HEK293 (cell line): ENCODE measurements around the gene TOM1L2.

Experiments used
- SETDB1 ChIP-seq: IDR thresholded peaks from one replicate; pipeline ENCODE4 v1.6.1; 2017; ENCODE audit warnings: mild to moderate bottlenecking, low read length, moderate library complexity, mixed read lengths; ENCODE audit not compliant: insufficient read length
- ZNF391 ChIP-seq: fragments of 450-650 bp; formaldehyde crosslinking; IDR thresholded peaks from 2 replicates; pipeline ENCODE4 v1.5.1; 2016; ENCODE audit warnings: low read depth, missing biosample characterization, missing genetic modification characterization, borderline replicate concordance
- ZNF501 ChIP-seq: fragments of 450-650 bp; formaldehyde crosslinking; IDR thresholded peaks from 2 replicates; pipeline ENCODE4 v1.5.1; 2016; ENCODE audit warnings: missing biosample characterization, missing genetic modification characterization
- ZNF600 ChIP-seq: fragments of 450-650 bp; formaldehyde crosslinking; IDR thresholded peaks from 2 replicates; pipeline ENCODE4 v1.5.1; 2016; ENCODE audit warnings: missing biosample characterization, missing genetic modification characterization
- ZNF776 ChIP-seq: fragments of 450-650 bp; formaldehyde crosslinking; IDR thresholded peaks from 2 replicates; pipeline ENCODE4 v1.5.0; 2017; ENCODE audit warnings: missing biosample characterization, missing genetic modification characterization, borderline replicate concordance
- ZXDB ChIP-seq: fragments of 450-650 bp; formaldehyde crosslinking; IDR thresholded peaks from 2 replicates; pipeline ENCODE4 v1.5.1; 2016; ENCODE audit warnings: missing biosample characterization, missing genetic modification characterization
- TF ChIP-seq, protein P1 (sequence below): fragments of 450-650 bp; formaldehyde crosslinking; IDR thresholded peaks from 2 replicates; pipeline ENCODE4 v1.5.1; 2016; ENCODE audit warnings: missing biosample characterization, missing genetic modification characterization
- TF ChIP-seq, protein P2 (sequence below): fragments of 450-650 bp; formaldehyde crosslinking; IDR thresholded peaks from 2 replicates; pipeline ENCODE4 v1.5.1; 2017; ENCODE audit warnings: missing biosample characterization, missing genetic modification characterization
- TF ChIP-seq, protein P3 (sequence below): fragments of 450-650 bp; formaldehyde crosslinking; IDR thresholded peaks from 2 replicates; pipeline ENCODE4 v1.5.1; 2016; ENCODE audit warnings: missing biosample characterization, missing genetic modification characterization, low read depth

DNA sequence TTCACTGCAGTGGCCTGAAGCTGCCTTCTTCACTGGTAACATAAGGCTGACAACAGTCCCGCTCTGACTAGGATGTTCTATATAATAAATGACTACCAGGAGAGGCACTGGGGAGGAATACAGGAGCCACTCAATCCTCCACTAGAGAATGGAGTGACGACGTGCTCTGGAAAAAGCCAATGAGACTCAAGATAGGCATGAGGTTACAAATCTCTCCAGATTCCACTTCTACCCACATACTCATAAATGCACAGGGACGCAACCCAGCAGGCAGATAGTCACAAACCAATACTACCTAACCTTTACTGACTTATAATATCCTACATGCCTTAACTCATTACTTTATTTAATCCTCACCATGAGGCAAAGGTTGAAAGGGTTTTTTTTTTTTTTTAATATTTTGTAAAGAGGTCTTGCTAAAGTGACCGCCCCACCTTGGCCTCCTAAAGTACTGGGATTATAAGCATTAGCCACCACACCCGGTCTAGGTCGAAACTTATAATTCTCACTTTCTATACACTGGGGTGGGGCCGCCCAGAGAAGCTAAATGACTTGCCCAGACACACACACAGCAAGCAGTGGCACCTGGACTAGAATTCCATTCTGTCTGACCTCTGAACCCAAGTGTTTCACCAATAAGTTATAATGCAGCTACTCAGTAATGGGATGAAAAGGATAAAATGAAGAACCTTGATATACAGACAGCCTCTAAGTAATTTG, 33.7 kb downstream of the TOM1L2 start:
- TF ChIP-seq, protein P1, sequence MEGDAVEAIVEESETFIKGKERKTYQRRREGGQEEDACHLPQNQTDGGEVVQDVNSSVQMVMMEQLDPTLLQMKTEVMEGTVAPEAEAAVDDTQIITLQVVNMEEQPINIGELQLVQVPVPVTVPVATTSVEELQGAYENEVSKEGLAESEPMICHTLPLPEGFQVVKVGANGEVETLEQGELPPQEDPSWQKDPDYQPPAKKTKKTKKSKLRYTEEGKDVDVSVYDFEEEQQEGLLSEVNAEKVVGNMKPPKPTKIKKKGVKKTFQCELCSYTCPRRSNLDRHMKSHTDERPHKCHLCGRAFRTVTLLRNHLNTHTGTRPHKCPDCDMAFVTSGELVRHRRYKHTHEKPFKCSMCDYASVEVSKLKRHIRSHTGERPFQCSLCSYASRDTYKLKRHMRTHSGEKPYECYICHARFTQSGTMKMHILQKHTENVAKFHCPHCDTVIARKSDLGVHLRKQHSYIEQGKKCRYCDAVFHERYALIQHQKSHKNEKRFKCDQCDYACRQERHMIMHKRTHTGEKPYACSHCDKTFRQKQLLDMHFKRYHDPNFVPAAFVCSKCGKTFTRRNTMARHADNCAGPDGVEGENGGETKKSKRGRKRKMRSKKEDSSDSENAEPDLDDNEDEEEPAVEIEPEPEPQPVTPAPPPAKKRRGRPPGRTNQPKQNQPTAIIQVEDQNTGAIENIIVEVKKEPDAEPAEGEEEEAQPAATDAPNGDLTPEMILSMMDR (tag by site-specific recombination): no peak
- TF ChIP-seq ZNF501 (tag by site-specific recombination) (no peak), ZXDB (tag by site-specific recombination) (no peak), ZNF600 (tag by site-specific recombination) (no peak), ZNF776 (tag by site-specific recombination) (no peak), ZNF391 (tag by site-specific recombination) (no peak), SETDB1 (no peak)
- TF ChIP-seq, protein P2, sequence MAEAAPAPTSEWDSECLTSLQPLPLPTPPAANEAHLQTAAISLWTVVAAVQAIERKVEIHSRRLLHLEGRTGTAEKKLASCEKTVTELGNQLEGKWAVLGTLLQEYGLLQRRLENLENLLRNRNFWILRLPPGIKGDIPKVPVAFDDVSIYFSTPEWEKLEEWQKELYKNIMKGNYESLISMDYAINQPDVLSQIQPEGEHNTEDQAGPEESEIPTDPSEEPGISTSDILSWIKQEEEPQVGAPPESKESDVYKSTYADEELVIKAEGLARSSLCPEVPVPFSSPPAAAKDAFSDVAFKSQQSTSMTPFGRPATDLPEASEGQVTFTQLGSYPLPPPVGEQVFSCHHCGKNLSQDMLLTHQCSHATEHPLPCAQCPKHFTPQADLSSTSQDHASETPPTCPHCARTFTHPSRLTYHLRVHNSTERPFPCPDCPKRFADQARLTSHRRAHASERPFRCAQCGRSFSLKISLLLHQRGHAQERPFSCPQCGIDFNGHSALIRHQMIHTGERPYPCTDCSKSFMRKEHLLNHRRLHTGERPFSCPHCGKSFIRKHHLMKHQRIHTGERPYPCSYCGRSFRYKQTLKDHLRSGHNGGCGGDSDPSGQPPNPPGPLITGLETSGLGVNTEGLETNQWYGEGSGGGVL (tag by site-specific recombination): no peak
- TF ChIP-seq, protein P3, sequence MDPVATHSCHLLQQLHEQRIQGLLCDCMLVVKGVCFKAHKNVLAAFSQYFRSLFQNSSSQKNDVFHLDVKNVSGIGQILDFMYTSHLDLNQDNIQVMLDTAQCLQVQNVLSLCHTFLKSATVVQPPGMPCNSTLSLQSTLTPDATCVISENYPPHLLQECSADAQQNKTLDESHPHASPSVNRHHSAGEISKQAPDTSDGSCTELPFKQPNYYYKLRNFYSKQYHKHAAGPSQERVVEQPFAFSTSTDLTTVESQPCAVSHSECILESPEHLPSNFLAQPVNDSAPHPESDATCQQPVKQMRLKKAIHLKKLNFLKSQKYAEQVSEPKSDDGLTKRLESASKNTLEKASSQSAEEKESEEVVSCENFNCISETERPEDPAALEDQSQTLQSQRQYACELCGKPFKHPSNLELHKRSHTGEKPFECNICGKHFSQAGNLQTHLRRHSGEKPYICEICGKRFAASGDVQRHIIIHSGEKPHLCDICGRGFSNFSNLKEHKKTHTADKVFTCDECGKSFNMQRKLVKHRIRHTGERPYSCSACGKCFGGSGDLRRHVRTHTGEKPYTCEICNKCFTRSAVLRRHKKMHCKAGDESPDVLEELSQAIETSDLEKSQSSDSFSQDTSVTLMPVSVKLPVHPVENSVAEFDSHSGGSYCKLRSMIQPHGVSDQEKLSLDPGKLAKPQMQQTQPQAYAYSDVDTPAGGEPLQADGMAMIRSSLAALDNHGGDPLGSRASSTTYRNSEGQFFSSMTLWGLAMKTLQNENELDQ (tag by site-specific recombination): no peak
